ENCODE data around the gene EFNA2. TPM values are rescaled to one million over a fixed set of nuclear protein-coding genes. Genes with fewer than 3 reads are reported as not detected.
"Not testable (repeated sequence)": the region's sequence is repeated elsewhere in the genome, so short reads cannot be mapped to it uniquely, and the experiment has no call there.

EFNA2 gene
- polyA plus RNA-seq, 1 of the 3 experiments (the other 2 are of a cell fraction), result 1.1 TPM

DNA sequence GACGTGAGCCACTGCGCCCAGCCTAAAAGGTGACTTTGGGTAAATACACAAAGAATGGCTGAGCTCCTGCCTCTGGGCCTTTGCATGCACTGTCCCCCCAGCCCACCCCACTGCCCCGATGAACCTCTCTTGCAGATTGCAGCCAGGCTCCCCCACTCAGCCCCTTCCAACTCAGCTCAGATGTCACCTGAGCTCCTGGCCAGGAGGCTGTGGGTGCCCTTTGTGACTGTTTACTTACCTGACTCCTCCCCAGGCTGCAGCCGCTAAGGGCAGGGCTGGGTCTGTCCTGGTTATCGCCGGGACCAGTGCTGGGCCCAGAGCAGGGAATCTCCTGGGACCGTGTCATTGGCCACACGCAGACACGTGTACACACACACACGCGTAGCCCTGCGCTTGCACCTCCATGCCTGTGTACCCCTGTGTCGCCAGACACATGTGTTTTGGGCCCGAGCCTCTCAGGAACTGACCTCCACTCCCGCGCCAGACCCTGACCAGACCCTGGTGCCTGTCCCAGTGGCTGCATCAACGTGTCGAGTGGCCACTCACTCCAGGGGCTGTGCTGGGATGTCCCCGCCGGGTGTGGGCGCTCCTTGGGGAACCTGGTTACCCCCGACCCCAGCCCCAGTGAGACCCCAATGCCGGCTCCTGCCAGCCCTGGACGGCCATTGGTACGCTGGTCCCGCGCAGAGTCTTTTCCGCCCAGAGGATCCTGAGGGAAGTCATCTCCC is 18.7 kb downstream of the EFNA2 start (continued):
- TF ChIP-seq, protein P1, sequence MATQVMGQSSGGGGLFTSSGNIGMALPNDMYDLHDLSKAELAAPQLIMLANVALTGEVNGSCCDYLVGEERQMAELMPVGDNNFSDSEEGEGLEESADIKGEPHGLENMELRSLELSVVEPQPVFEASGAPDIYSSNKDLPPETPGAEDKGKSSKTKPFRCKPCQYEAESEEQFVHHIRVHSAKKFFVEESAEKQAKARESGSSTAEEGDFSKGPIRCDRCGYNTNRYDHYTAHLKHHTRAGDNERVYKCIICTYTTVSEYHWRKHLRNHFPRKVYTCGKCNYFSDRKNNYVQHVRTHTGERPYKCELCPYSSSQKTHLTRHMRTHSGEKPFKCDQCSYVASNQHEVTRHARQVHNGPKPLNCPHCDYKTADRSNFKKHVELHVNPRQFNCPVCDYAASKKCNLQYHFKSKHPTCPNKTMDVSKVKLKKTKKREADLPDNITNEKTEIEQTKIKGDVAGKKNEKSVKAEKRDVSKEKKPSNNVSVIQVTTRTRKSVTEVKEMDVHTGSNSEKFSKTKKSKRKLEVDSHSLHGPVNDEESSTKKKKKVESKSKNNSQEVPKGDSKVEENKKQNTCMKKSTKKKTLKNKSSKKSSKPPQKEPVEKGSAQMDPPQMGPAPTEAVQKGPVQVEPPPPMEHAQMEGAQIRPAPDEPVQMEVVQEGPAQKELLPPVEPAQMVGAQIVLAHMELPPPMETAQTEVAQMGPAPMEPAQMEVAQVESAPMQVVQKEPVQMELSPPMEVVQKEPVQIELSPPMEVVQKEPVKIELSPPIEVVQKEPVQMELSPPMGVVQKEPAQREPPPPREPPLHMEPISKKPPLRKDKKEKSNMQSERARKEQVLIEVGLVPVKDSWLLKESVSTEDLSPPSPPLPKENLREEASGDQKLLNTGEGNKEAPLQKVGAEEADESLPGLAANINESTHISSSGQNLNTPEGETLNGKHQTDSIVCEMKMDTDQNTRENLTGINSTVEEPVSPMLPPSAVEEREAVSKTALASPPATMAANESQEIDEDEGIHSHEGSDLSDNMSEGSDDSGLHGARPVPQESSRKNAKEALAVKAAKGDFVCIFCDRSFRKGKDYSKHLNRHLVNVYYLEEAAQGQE (IDR thresholded peaks at IDR 0.05; ENCODE audit: low read depth, low read length), result no peak
- TF ChIP-seq NFIC (IDR thresholded peaks at IDR 0.05; ENCODE audit: borderline replicate concordance) (no peak), RFX5 (IDR thresholded peaks at IDR 0.05; ENCODE audit: low read length) (no peak), MEF2A (IDR thresholded peaks at IDR 0.05; ENCODE audit: borderline replicate concordance, low read depth) (no peak), EZH2phosphoT487 (IDR thresholded peaks at IDR 0.05; ENCODE audit: borderline replicate concordance, low read depth) (no peak), RCOR1 (IDR thresholded peaks at IDR 0.05; ENCODE audit: low read length) (no peak), GABPA (IDR thresholded peaks at IDR 0.05; ENCODE audit: low read depth) (no peak), FOXJ3 (CRISPR knock-in tag; IDR thresholded peaks at IDR 0.05) (no peak), NRF1 (IDR thresholded peaks at IDR 0.05; ENCODE audit: low read depth, low read length) (no peak), SMC3 (IDR thresholded peaks at IDR 0.05; ENCODE audit: low read depth, low read length) (no peak)
- TF ChIP-seq, protein P2, sequence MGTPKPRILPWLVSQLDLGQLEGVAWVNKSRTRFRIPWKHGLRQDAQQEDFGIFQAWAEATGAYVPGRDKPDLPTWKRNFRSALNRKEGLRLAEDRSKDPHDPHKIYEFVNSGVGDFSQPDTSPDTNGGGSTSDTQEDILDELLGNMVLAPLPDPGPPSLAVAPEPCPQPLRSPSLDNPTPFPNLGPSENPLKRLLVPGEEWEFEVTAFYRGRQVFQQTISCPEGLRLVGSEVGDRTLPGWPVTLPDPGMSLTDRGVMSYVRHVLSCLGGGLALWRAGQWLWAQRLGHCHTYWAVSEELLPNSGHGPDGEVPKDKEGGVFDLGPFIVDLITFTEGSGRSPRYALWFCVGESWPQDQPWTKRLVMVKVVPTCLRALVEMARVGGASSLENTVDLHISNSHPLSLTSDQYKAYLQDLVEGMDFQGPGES (IDR thresholded peaks at IDR 0.05; ENCODE audit: low read depth, low read length), result no peak
- TF ChIP-seq, protein P3, sequence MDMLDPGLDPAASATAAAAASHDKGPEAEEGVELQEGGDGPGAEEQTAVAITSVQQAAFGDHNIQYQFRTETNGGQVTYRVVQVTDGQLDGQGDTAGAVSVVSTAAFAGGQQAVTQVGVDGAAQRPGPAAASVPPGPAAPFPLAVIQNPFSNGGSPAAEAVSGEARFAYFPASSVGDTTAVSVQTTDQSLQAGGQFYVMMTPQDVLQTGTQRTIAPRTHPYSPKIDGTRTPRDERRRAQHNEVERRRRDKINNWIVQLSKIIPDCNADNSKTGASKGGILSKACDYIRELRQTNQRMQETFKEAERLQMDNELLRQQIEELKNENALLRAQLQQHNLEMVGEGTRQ (IDR thresholded peaks at IDR 0.05; ENCODE audit: borderline replicate concordance, low read depth, low read length), result no peak

DNA sequence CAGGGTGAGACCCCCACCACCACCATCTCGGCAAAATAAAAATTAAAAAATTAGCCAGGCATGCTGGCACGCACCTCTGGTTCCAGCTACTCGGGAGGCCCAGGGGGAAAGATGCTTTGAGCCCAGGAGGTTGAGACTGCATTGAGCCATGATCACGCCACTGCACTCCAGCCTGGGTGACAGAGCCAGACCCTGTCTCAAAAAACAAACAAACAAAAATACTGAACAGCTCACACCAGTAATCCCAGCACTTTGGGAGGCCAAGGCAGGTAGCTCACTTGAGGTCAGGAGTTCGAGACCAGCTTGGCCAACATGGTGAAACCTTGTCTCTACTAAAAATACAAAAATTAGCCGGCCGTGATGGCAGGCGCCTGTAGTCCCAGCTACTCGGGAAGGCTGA is 19.7 kb downstream of the EFNA2 start:
- H3K9me3 ChIP-seq; H3K36me3 ChIP-seq (replicated peaks in 1 of 2; ENCODE audit: control insufficient read depth in 1 of 2, insufficient read depth in 2 of 2, low read length in 1 of 2); H3K4me1 ChIP-seq (ENCODE audit: control insufficient read depth in 1 of 2, insufficient read depth in 2 of 2, low read depth in 1 of 2, low read length in 1 of 2); DNase-seq; H4K20me1 ChIP-seq (ENCODE audit: insufficient read depth); POLR2A ChIA-PET; H3K79me2 ChIP-seq (ENCODE audit: insufficient read depth); H3F3A ChIP-seq (replicated peaks; ENCODE audit: insufficient read depth); H3K27me3 ChIP-seq (ENCODE audit: insufficient read depth); H3K9me2 ChIP-seq; H3K9ac ChIP-seq; CTCF ChIA-PET; H3K4me3 ChIP-seq (ENCODE audit: low read depth in 2 of 2, low read length in 1 of 2); H3K4me2 ChIP-seq; H3K27ac ChIP-seq (ENCODE audit: low read depth in 2 of 2, low read length in 1 of 2); H2AFZ ChIP-seq (ENCODE audit: low read depth): not testable (repeated sequence)
- 90% methylated on average over 9 of the region's 9 CpGs for WGBS (ENCODE audit: low lambda C conversion rate)

Data from SK-N-SH (cell line).